Stimulated activated memory B cell treated with anti-CD40 and anti-IgM and Interleukin-4, amounts not matched to agents 10 μg/mL and 1 μg/mL and 100 μg/mL, for 72 hours (primary cell): ENCODE results near the gene CYP26A1.

Experiments
- ATAC-seq: fragments of 150-1000 bp; cut with Tn5 transposase; 2 replicates; pipeline ENCODE4 v1.10.0; 2021
- H3K27ac Mint-ChIP-seq: one replicate; pipeline ENCODE4 v1.8.0; 2022; ENCODE audit warnings: mild to moderate bottlenecking, mixed read lengths
- H3K27me3 Mint-ChIP-seq: one replicate; pipeline ENCODE4 v1.8.0; 2022; ENCODE audit warnings: mixed read lengths
- H3K36me3 Mint-ChIP-seq: one replicate; pipeline ENCODE4 v1.8.0; 2022; ENCODE audit warnings: mixed read lengths
- H3K4me1 Mint-ChIP-seq: one replicate; pipeline ENCODE4 v1.8.0; 2022; ENCODE audit warnings: mixed read lengths
- H3K4me3 Mint-ChIP-seq: one replicate; pipeline ENCODE4 v1.8.0; 2022; ENCODE audit warnings: mild to moderate bottlenecking, moderate library complexity, mixed read lengths
- H3K9me3 Mint-ChIP-seq: one replicate; pipeline ENCODE4 v1.8.0; 2022; ENCODE audit warnings: mixed read lengths

CYP26A1 gene

DNA sequence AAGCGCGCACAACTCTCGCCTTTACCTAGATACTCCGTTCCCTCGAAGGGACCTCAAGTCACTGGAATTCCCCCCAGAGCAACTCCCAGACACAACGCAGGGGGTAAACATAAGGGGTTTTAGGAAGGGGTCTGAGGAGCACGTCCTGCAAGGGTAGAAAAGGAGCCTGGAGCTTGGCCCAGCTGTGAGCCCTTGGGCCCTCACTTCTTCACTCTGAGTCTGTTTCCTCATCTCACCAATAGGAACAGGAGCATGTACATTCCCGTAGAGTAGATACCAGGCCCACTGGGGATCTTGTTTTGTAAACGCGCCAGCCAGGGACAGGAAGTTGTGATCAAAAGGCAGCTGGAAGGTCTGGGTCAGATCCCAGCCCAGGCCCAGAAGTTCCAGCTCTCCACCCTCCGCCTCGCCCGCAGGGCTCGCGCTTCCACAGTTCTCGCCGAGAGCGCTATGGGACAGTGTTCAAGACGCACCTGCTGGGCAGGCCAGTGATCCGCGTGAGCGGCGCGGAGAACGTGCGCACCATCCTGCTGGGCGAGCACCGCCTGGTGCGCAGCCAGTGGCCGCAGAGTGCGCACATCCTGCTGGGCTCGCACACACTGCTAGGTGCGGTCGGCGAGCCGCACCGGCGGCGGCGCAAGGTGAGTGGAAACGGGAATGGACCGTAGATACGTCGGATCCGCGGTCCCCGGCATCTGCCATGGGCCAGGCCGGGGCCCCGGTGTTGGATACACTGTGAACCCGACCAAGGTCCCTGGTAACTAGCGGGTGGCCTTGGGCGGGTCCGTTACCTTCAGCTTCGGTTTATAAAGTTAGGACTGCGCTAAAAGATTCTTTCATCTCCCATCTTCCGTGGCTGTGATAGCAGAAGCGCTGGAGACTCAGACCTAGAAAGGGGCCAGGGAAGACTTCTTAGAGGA is 11.8 kb upstream of the CYP26A1 start:
- no peaks in the 10 kb centered on the region for H3K9me3 Mint-ChIP-seq
- H3K27ac Mint-ChIP-seq: no peak overlapping the region
- ATAC-seq: peak; percentile 34
- peaks cover 24% of the 10 kb centered on the region for H3K36me3 Mint-ChIP-seq
- H3K4me3 Mint-ChIP-seq: peak overlapping the region; percentile 84
- H3K27me3 Mint-ChIP-seq: peaks cover 47% of the 10 kb centered on the region
- peaks cover 28% of the 10 kb centered on the region for H3K4me1 Mint-ChIP-seq

DNA sequence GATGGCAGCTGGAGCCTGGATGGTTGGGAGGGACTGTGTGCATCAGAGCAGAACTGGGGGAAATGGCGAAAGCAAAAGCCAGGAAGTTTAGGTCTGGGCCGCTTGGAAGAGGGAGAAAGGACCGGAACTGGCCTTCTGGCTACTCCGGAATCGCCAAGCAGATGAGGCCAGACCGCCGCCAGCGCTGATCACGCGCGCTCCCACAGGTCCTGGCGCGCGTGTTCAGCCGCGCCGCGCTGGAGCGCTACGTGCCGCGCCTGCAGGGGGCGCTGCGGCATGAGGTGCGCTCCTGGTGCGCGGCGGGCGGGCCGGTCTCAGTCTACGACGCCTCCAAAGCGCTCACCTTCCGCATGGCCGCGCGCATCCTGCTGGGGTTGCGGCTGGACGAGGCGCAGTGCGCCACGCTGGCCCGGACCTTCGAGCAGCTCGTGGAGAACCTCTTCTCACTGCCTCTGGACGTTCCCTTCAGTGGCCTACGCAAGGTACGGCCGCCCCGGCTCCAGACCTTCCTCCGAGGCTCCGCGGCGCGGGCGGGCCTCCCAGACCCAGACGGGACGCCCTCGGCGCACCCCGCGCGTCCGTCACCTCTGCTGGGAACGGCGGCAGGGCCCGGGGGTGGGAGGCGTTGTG is 11.1 kb upstream of the CYP26A1 start:
- Mint-ChIP-seq H3K4me3 (peak overlapping the region; percentile 84), H3K9me3 (no peaks in the 10 kb centered on the region), H3K27ac (no peak overlapping the region), H3K36me3 (peaks cover 24% of the 10 kb centered on the region), H3K27me3 (peaks cover 55% of the 10 kb centered on the region), H3K4me1 (peaks cover 28% of the 10 kb centered on the region)
- peak; percentile 74 for ATAC-seq

DNA sequence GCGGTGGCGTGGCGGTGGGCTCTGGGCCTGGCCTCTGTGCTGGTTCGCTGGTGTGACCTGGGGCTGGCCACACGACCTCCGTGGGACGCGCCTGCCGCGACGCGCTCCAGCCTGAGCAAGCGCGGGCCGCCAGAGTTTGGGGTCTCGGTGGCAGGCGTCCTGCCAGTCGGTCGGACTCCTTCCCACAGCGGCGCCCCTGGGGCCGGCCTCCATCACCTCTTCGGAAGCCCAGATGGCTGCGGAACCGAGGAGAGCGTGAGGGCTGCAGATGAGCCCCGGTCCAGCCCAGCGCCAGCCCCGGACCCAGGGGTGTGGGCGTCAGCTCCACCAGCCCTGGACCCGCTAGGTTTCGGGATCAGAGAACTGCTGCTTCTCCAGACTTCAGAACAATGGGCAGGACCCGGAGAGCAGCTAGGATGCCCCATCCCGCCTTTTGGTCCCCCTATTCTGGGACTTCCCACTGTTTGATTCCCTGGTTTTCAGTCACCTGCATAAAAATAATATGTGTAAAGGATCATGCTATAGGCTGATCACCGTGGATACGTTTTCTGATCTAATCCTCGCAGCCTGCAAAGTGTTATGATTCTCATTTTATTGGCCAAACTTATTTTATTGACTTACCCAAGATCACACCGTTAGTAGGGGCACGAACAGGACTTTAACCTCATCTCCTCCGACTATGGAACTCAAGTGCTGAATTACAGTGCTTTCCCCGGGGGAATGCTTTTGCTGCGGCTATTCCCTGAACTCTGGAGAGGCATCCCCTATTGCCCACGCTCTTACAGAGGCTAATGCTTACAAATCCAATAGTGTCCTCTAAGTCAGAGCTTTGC is 10.3 kb upstream of the CYP26A1 start:
- Mint-ChIP-seq H3K27me3 (peaks cover 62% of the 10 kb centered on the region), H3K4me1 (peaks cover 29% of the 10 kb centered on the region), H3K36me3 (peaks cover 18% of the 10 kb centered on the region), H3K9me3 (no peaks in the 10 kb centered on the region), H3K27ac (no peak overlapping the region), H3K4me3 (no peak overlapping the region)
- ATAC-seq: no peak

DNA sequence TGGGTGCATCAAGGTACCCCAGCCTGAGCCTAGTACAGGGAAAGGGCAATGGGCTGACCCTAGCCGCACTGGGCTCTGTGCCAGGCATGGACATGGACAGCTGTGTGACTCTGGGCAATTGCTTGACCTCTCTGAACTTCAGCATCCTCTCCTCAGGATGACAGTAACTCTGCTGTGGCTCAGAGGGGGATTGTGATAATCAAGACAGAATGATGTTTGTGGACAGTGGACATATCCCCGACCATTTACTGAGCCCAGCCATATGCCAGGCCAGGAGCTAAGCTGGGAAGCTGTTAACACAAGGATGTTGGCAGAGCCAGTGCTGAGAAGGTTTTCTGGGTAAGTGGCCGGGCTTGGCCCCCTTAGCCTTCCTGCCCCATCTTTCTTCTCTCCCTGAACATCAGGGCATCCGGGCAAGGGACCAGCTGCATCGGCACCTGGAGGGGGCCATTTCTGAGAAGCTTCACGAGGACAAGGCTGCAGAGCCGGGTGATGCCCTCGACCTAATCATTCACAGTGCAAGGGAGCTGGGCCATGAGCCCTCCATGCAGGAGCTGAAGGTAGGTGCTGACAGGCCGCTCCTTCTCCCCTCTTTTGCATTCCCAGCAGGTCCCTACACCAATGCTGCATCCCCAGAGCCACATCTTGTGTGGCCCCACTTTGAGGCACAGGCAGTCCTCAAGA is 9.6 kb upstream of the CYP26A1 start:
- H3K4me3 Mint-ChIP-seq: no peak overlapping the region
- H3K27ac Mint-ChIP-seq: no peak overlapping the region
- no peaks in the 10 kb centered on the region for H3K9me3 Mint-ChIP-seq
- H3K27me3 Mint-ChIP-seq: peaks cover 70% of the 10 kb centered on the region
- ATAC-seq: no peak
- H3K36me3 Mint-ChIP-seq: peaks cover 12% of the 10 kb centered on the region
- H3K4me1 Mint-ChIP-seq: peaks cover 35% of the 10 kb centered on the region

DNA sequence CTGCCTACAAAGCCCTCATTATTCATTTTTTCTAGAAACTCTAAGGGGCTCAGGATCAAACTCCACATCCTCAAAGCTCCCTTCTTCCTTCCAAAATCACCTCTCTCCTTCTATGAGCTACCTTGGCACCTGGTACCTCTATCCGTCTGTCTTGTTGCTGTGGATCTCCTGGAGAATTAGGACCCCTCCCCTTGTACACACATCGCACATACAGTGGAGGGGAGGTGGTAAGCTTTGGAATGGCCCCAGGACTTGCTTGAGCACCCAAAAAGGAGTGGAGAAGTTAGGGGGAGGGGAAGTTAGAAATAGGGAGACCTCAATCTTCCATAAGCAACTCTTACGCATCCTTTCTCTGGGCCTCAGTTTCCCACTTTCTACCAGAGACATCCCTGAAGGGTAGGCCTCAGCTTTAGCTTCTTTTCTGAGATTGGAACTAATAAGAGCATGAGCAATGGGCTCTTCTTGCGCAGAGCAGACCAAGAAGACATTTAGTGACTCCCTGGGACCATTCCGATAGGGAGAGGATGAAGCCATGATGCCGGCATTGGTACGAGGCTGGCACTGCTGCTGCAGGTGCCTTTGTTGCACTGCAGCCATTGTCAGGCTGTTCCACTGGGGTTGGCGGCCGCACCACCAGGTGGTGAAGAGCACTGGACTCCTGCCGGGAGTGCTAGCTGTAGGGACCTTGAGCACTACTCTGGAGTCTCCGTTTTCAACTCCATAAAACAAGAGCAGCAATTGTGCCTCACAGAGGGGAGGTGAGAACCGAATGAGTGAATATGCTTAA is 8.6 kb upstream of the CYP26A1 start:
- H3K4me3 Mint-ChIP-seq: no peak overlapping the region
- H3K36me3 Mint-ChIP-seq: peaks cover 2% of the 10 kb centered on the region
- no peak overlapping the region for H3K27ac Mint-ChIP-seq
- H3K27me3 Mint-ChIP-seq: peaks cover 79% of the 10 kb centered on the region
- H3K9me3 Mint-ChIP-seq: no peaks in the 10 kb centered on the region
- H3K4me1 Mint-ChIP-seq: peaks cover 30% of the 10 kb centered on the region
- no peak for ATAC-seq

DNA sequence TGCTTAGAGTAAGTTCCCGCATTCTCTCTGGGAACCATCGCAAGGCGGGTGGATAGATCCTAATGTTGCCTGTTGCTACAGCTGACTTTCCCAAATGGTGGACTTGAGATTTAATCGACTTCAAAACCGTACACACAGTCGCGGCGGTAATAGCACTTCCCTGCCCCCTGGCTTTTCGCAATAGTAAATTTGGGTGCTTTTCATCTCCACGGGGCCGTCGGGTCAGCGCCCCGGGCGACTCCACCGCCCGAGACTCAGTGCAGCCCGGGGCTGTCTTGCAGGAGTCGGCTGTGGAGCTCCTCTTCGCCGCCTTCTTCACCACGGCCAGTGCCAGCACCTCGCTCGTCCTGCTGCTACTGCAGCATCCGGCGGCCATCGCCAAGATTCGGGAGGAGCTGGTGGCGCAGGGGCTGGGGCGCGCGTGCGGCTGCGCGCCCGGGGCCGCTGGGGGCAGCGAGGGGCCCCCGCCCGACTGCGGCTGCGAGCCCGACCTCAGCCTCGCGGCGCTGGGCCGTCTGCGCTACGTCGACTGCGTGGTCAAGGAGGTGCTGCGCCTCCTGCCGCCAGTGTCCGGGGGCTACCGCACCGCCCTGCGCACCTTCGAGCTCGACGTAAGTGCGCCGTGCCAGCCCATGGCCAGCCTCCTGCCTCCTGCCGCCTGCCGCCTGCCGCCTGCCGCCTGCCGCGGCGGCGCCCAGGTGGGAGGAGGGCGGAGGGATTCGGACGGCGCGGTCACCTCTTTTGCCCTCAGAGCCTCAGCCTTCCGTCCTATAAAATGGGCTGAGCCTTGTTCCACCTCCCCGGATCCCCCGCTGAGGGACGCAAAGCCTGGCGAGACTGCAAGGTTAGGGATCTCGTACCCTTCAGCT is 7.8 kb upstream of the CYP26A1 start:
- H3K4me3 Mint-ChIP-seq: no peak overlapping the region
- H3K36me3 Mint-ChIP-seq: no peaks in the 10 kb centered on the region
- no peaks in the 10 kb centered on the region for H3K9me3 Mint-ChIP-seq
- ATAC-seq: no peak
- H3K27me3 Mint-ChIP-seq: peaks cover 88% of the 10 kb centered on the region
- H3K27ac Mint-ChIP-seq: no peak overlapping the region
- H3K4me1 Mint-ChIP-seq: peaks cover 28% of the 10 kb centered on the region

DNA sequence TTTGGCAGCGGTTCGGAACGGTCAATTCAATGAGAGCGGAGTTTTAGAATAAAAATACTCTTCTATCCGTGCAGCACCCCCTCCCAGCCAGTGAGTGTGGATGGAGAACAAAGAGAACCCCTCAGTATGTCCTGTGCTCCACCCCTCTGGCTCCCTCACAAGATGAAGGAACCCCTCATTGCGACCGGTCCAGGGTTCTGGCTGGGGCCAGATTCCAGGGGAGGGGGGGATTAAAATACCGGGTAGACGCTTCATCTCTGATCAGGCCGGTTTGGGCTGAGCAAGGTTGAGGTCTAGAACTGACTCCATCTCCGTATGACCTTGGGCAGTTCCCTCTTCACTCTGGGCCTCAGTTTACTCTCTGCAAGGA is 7.2 kb upstream of the CYP26A1 start:
- ATAC-seq: no peak
- no peak overlapping the region for H3K4me3 Mint-ChIP-seq
- H3K36me3 Mint-ChIP-seq: no peaks in the 10 kb centered on the region
- peaks cover 30% of the 10 kb centered on the region for H3K4me1 Mint-ChIP-seq
- no peak overlapping the region for H3K27ac Mint-ChIP-seq
- H3K27me3 Mint-ChIP-seq: peaks cover 89% of the 10 kb centered on the region
- H3K9me3 Mint-ChIP-seq: no peaks in the 10 kb centered on the region

DNA sequence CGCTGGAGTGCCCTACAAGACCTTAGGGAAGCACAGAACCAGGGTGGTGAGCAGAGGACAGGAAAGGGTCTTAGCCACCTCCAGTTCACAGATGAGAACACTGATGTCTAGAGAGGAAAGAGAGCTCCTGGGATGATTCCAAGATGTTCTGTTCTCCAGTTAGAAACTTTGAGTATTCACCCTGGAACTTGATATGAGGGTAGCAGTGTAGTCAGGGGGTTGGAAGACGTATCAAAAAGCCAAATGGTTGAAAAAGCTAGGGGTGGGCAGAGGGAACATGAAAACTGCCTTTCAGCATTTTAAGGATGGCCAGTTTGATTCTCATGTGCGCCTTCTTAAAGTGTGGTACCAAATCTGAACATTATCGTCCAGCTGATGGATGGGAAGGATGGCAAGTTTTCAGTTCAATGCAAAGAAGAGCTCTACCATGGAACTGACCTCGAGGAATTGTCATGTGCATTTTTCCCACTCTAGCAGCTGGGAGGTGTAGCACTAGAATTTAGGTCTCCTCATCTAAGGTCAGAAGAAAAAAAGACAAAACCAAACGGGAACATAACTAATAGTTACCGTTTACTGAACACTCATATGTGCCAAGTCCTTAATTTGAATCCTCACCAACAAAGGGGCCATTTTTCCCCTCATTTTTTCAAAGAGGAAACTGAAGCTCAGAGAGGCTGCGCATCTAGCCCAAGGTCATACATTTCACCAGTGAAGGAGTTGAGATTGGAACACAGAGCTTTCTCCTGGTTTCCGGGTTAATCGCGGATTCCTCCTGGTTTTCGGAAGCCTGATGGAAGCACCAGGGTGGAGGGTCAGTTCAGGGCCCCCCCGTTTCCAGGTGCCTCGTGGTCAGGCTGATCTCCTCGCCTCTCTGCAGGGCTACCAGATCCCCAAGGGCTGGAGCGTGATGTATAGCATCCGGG is 6.0 kb upstream of the CYP26A1 start:
- no peaks in the 10 kb centered on the region for H3K9me3 Mint-ChIP-seq

DNA sequence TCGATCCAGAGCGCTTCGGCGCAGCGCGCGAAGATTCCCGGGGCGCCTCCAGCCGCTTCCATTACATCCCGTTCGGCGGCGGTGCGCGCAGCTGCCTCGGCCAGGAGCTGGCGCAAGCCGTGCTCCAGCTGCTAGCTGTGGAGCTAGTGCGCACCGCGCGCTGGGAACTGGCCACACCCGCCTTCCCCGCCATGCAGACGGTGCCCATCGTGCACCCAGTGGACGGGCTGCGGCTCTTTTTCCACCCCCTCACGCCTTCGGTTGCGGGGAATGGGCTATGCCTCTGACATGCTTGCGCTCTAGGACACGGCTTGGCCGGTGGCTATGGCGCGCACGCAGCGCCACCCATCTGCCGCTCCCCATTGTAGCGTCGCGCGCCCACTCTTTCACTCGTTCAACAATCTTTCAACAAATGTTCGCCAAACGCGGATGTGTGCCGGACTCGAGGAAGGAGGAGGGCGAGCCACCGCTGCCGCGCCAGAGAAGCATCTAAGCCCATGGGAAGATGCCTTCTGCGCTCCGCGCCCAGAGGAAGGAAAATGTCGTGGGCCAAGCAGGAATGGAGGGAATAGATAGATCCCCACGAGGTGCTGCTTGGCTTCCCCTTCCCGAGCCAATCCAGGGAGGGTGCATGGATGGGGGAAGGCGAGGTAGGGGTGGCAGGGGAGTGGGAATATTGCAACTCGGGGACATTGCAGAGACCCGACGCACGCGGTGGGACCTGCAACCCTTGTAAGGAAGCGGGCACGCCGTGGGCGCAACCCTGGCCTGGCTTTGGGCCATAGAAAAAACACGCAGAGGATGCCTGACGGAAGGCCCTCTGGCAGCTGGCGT is 5.1 kb upstream of the CYP26A1 start:
- Mint-ChIP-seq H3K36me3 (no peaks in the 10 kb centered on the region), H3K9me3 (no peaks in the 10 kb centered on the region), H3K4me1 (peaks cover 36% of the 10 kb centered on the region), H3K4me3 (no peak overlapping the region), H3K27me3 (peaks cover 85% of the 10 kb centered on the region), H3K27ac (no peak overlapping the region)
- no peak for ATAC-seq

More for the DNA sequence above, 6.0 kb upstream of the CYP26A1 start:
- H3K27ac Mint-ChIP-seq: no peak overlapping the region
- no peaks in the 10 kb centered on the region for H3K36me3 Mint-ChIP-seq
- ATAC-seq: no peak
- H3K4me3 Mint-ChIP-seq: no peak overlapping the region
- H3K27me3 Mint-ChIP-seq: peaks cover 89% of the 10 kb centered on the region
- H3K4me1 Mint-ChIP-seq: peaks cover 31% of the 10 kb centered on the region

DNA sequence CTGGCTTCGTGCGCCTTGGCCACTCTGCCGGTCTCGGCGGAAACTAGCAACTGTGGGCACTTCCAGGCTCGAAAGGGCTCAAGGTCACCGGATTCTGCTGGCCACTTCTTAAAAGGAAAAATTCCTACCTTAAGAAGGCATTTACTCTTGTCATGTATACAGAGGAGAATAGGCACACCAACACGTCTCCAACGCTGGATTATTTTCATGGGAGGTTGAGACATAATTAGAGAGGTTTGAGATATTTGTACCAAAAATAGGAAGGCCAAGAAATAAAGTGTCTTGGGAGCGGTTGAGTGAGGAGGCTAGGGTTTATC is 4.5 kb upstream of the CYP26A1 start:
- Mint-ChIP-seq H3K9me3 (no peaks in the 10 kb centered on the region), H3K36me3 (no peaks in the 10 kb centered on the region), H3K4me3 (no peak overlapping the region), H3K27ac (no peak overlapping the region), H3K4me1 (peaks cover 39% of the 10 kb centered on the region), H3K27me3 (peaks cover 83% of the 10 kb centered on the region)
- ATAC-seq: no peak

DNA sequence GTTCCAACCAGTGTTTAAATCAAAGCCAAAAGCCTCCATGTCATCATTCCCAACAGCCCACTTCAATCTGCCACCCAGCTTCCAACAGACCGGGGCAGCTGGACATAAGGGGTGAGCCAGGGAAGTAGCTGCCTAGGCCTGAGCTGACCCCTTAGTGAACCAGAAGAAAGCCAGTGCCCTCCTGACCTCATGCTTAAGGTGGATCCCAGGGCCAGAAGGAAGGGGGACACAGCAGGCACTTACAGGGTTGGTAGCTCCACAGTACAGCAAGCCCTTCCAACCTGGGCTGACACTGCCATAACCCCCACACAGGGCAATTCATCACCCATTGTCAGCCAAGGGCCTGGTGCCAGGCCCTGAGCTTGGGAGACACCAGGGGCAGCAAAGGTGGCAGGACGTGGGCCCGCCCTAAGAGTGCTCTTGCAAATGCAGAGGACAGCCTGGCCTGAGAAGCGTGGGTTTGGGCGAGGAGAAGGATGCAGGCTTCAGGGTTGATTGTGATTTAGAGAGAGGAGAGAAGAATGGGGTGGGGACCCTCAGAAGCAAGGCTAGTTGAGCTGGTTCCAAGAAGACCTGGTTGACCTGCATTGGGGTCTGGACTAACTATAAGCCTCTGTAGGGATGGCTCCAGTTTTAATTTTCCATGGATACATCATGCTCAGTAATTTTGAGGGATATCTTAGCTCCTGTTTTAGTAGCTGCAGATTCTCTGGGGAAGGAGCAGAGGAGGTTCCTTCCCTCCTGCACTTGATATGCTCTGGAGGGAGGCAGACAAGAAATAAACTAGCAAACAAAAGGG is 3.1 kb upstream of the CYP26A1 start:
- Mint-ChIP-seq H3K27me3 (peaks cover 83% of the 10 kb centered on the region), H3K4me1 (peaks cover 52% of the 10 kb centered on the region), H3K27ac (no peak overlapping the region), H3K36me3 (no peaks in the 10 kb centered on the region), H3K4me3 (no peak overlapping the region), H3K9me3 (no peaks in the 10 kb centered on the region)
- ATAC-seq: no peak

DNA sequence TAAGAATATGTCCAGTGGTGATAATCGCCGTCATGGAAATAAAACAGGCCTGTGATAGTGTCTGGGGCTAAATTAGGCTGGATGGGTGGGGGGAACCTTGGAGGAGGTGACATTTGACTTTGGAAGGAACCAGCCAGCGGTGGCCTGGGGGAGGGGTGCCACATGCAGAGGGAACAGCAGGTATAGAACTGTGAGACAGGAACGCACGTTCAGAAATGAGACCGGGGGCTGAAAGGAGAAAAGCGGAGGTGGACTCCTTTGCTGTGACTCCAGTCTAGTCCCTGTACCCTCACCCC is 2.6 kb upstream of the CYP26A1 start:
- Mint-ChIP-seq H3K36me3 (no peaks in the 10 kb centered on the region), H3K27ac (no peak overlapping the region), H3K27me3 (peaks cover 88% of the 10 kb centered on the region), H3K4me3 (peak overlapping the region; percentile 41), H3K9me3 (no peaks in the 10 kb centered on the region), H3K4me1 (peaks cover 58% of the 10 kb centered on the region)
- no peak for ATAC-seq
